MCF 10A (cell line): ENCODE results near the gene VIL1. TPM values are rescaled to one million over a fixed set of nuclear protein-coding genes. Genes with fewer than 3 reads are reported as not detected.
A peak's percentile ranks its signal among the peaks of the same experiment; 100 is the strongest.

Source experiments
- BruUV-seq: library from RNA; stranded (reverse); fragments of 400-500 nt; replicated peaks from 2 replicates; lab custom pipeline; 2021; lab: Mats Ljungman, UMichigan
- CTCF ChIA-PET: fragments of 300-600 bp; sonication (Branson Sonifier 250); formaldehyde crosslinking; extraction: SDS; loops from one replicate; lab custom pipeline; 2021; ENCODE audit warnings: antibody characterized with exemption, inconsistent platforms; lab: Yijun Ruan, JAX
- POLR2A ChIA-PET: fragments of 300-600, 350-650 bp; sonication (Branson Sonifier 250); formaldehyde crosslinking; extraction: SDS; loops from one replicate; lab custom pipeline; 2020; ENCODE audit warnings: antibody characterized with exemption, inconsistent platforms; lab: Yijun Ruan, JAX
- DNase-seq: peaks from one replicate; pipeline ENCODE4 v3.0.0-alpha.2; 2018; ENCODE audit not compliant: unreplicated experiment
- H3K27ac Mint-ChIP-seq: one replicate; pipeline ENCODE4 v1.8.0; 2022; ENCODE audit warnings: mild to moderate bottlenecking, low read depth, mixed read lengths; ENCODE audit not compliant: unreplicated experiment
- H3K27me3 Mint-ChIP-seq: one replicate; pipeline ENCODE4 v1.8.0; 2022; ENCODE audit warnings: mixed read lengths; ENCODE audit not compliant: insufficient read depth, unreplicated experiment
- H3K36me3 Mint-ChIP-seq: one replicate; pipeline ENCODE4 v1.8.0; 2022; ENCODE audit warnings: mild to moderate bottlenecking, moderate library complexity, mixed read lengths; ENCODE audit not compliant: insufficient read depth, unreplicated experiment
- H3K4me1 Mint-ChIP-seq: one replicate; pipeline ENCODE4 v1.8.0; 2022; ENCODE audit warnings: mixed read lengths; ENCODE audit not compliant: insufficient read depth, unreplicated experiment
- H3K4me3 Mint-ChIP-seq: one replicate; pipeline ENCODE4 v1.8.0; 2022; ENCODE audit warnings: mild to moderate bottlenecking, moderate library complexity, mixed read lengths; ENCODE audit not compliant: unreplicated experiment
- H3K9me3 Mint-ChIP-seq: one replicate; pipeline ENCODE4 v1.8.0; 2022; ENCODE audit warnings: mixed read lengths; ENCODE audit not compliant: unreplicated experiment
- CTCF ChIP-seq: fragments of 200-600 bp; IDR thresholded peaks from one replicate; pipeline ENCODE4 v1.8.0; 2022; ENCODE audit warnings: antibody characterized with exemption, mild to moderate bottlenecking; ENCODE audit not compliant: unreplicated experiment
- intact Hi-C: fragments of 100-400 bp; cut with micrococcal nuclease; formaldehyde crosslinking; loops from 2 replicates; pipeline ENCODE4 v1.14.1; 2022
- total RNA-seq: library from RNA; stranded (reverse); gene quantifications from 2 replicates; pipeline ENCODE4 v1.2.3, GENCODE V29; 2022

The VIL1 gene
- total RNA-seq, 1 experiment from 2014 or later, result not detected

GRCh38 chr2:218387369-218388194 is 31.3 kb upstream of the VIL1 start:
- Mint-ChIP-seq H3K36me3 (no peaks in the 10 kb centered on the region), H3K27me3 (no peaks in the 10 kb centered on the region), H3K9me3 (no peaks in the 10 kb centered on the region), H3K4me3 (no peak overlapping the region), H3K27ac (no peak overlapping the region), H3K4me1 (peaks cover 5% of the 10 kb centered on the region)
- ChIA-PET POLR2A (interaction anchor here (1.1 kb wide), 1 partner anchor 117 kb away, joined by 5 read pairs; the partner anchor contains the start of gene PNKD), CTCF (interaction anchor here (1.6 to 2.5 kb wide), 2 partner anchors 31 to 86 kb away, joined by 5 to 8 read pairs; partner anchors contain the start of gene CATIP)
- no peak for TF ChIP-seq CTCF
- intact Hi-C loops, result no loop called here
- DNase-seq, result peak; percentile 57
- BruUV-seq, result no TSS peak

GRCh38 chr2:218389333-218390150 is 29.4 kb upstream of the VIL1 start:
- ChIA-PET POLR2A (interaction anchor here (0.9 kb wide), 1 partner anchor 102 kb away, joined by 3 read pairs; no protein-coding TSS in a partner anchor), CTCF (interaction anchor here (0.6 kb wide), 1 partner anchor 139 kb away, joined by 3 read pairs; no protein-coding TSS in a partner anchor)
- no peaks in the 10 kb centered on the region for H3K36me3 Mint-ChIP-seq
- no peaks in the 10 kb centered on the region for H3K9me3 Mint-ChIP-seq
- intact Hi-C loops, result no loop called here
- peaks cover 5% of the 10 kb centered on the region for H3K4me1 Mint-ChIP-seq
- H3K27ac Mint-ChIP-seq, result no peak overlapping the region
- no peak for TF ChIP-seq CTCF
- no TSS peak for BruUV-seq
- no peak for DNase-seq
- H3K27me3 Mint-ChIP-seq, result no peaks in the 10 kb centered on the region
- no peak overlapping the region for H3K4me3 Mint-ChIP-seq

- H3K4me3 Mint-ChIP-seq, result no peak overlapping the region
- CTCF ChIA-PET, result interaction anchor here (0.6 to 1.1 kb wide), 2 partner anchors 10 to 119 kb away, joined by 4 read pairs; no protein-coding TSS in a partner anchor
- no peaks in the 10 kb centered on the region for H3K27me3 Mint-ChIP-seq
- H3K9me3 Mint-ChIP-seq, result no peaks in the 10 kb centered on the region
- DNase-seq, result no peak
- intact Hi-C loops, result no loop called here
- TF ChIP-seq CTCF, result no peak
- BruUV-seq, result no TSS peak
- peaks cover 7% of the 10 kb centered on the region for H3K36me3 Mint-ChIP-seq
- H3K4me1 Mint-ChIP-seq, result peaks cover 5% of the 10 kb centered on the region
- no peak overlapping the region for H3K27ac Mint-ChIP-seq
- POLR2A ChIA-PET, result no interaction called here
Measured at GRCh38 chr2:218391202-218391601, 27.7 kb upstream of the VIL1 start.

- no peak for DNase-seq
- POLR2A ChIA-PET, result interaction anchor here (6.2 kb wide), 1 partner anchor 104 kb away, joined by 108 read pairs; the partner anchor contains the start of gene TMBIM1
- H3K9me3 Mint-ChIP-seq, result no peaks in the 10 kb centered on the region
- H3K4me3 Mint-ChIP-seq, result no peak overlapping the region
- H3K4me1 Mint-ChIP-seq, result peaks cover 7% of the 10 kb centered on the region
- CTCF ChIA-PET, result interaction anchor here (0.6 to 6.4 kb wide), 5 partner anchors 10 to 120 kb away, joined by 3 to 49 read pairs (median 3); partner anchors contain the start of genes AAMP and PNKD
- intact Hi-C loops, result no loop called here
- no peaks in the 10 kb centered on the region for H3K27me3 Mint-ChIP-seq
- H3K27ac Mint-ChIP-seq, result no peak overlapping the region
- no TSS peak for BruUV-seq
- no peak for TF ChIP-seq CTCF
- peaks cover 10% of the 10 kb centered on the region for H3K36me3 Mint-ChIP-seq
Measured at GRCh38 chr2:218392459-218392858, 26.5 kb upstream of the VIL1 start.
